OCI-LY7 (cell line): ENCODE data around the gene BRCA1. TPM values are rescaled to one million over a fixed set of nuclear protein-coding genes. Genes with fewer than 3 reads are reported as not detected.
A peak's percentile ranks its signal among the peaks of the same experiment; 100 is the strongest.

Source experiments
- BruUV-seq: library from RNA; stranded (reverse); fragments of 400-500 nt; replicated peaks from 2 replicates; lab custom pipeline; 2021; lab: Mats Ljungman, UMichigan
- CTCF ChIA-PET: fragments of 300-600 bp; sonication (Branson Sonifier 250); formaldehyde crosslinking; loops from one replicate; lab custom pipeline; 2022; ENCODE audit warnings: antibody characterized with exemption; ENCODE audit not compliant: unreplicated experiment; lab: Charles Lee
- POLR2A ChIA-PET: fragments of 300-600 bp; sonication (Branson Sonifier 250); formaldehyde crosslinking; loops from one replicate; lab custom pipeline; 2022; ENCODE audit warnings: antibody characterized with exemption; lab: Charles Lee
- DNase-seq: peaks from one replicate; pipeline ENCODE4 v3.0.0-alpha.2; 2015; ENCODE audit warnings: low spot score
- H2AFZ ChIP-seq: fragments of 200-600 bp; sonication (generic), shearing (Covaris generic); 2 replicates; pipeline ENCODE4 v1.6.1; 2014; ENCODE audit warnings: mild to moderate bottlenecking, antibody characterized with exemption, low read length, moderate library complexity
- H3K27ac ChIP-seq: fragments of 200-600 bp; sonication (generic); 2 replicates; pipeline ENCODE4 v1.5.1; 2014; ENCODE audit warnings: mixed run types, low read depth, mild to moderate bottlenecking, moderate library complexity, low read length, inconsistent platforms; ENCODE audit not compliant: poor library complexity, severe bottlenecking
- H3K36me3 ChIP-seq: fragments of 200-600 bp; sonication (generic); 2 replicates; pipeline ENCODE4 v1.6.1; 2014; ENCODE audit warnings: mild to moderate bottlenecking, antibody characterized with exemption, low read length, moderate library complexity, mixed read lengths; ENCODE audit not compliant: insufficient read depth
- H3K4me1 ChIP-seq: fragments of 200-600 bp; sonication (generic); 2 replicates; pipeline ENCODE4 v1.5.1; 2014; ENCODE audit warnings: mild to moderate bottlenecking, low read length; ENCODE audit not compliant: insufficient read depth, poor library complexity, severe bottlenecking
- H3K4me2 ChIP-seq: fragments of 200-600 bp; sonication (generic); 2 replicates; pipeline ENCODE4 v1.6.1; 2014; ENCODE audit warnings: mild to moderate bottlenecking, low read length
- H3K4me3 ChIP-seq: fragments of 200-600 bp; sonication (generic); 2 replicates; pipeline ENCODE4 v1.5.1; 2014; ENCODE audit warnings: mild to moderate bottlenecking, low read depth, low read length; ENCODE audit not compliant: poor library complexity, severe bottlenecking
- H3K79me2 ChIP-seq: fragments of 200-600 bp; sonication (generic); 2 replicates; pipeline ENCODE4 v1.6.1; 2016; ENCODE audit warnings: low read depth, mild to moderate bottlenecking, low read length, moderate library complexity, mixed read lengths; ENCODE audit not compliant: insufficient read depth
- H3K9me2 ChIP-seq: fragments of 200-600 bp; sonication (generic); 2 replicates; pipeline ENCODE4 v1.6.1; 2016; ENCODE audit warnings: mild to moderate bottlenecking, low read length, mixed read lengths; ENCODE audit not compliant: insufficient read depth
- H3K9me3 ChIP-seq: fragments of 200-600 bp; sonication (generic); 2 replicates; pipeline ENCODE4 v1.6.1; 2014; ENCODE audit warnings: mild to moderate bottlenecking, mixed run types, low read length, mixed read lengths
- H4K20me1 ChIP-seq: fragments of 200-600 bp; sonication (generic); 2 replicates; pipeline ENCODE4 v1.6.1; 2014; ENCODE audit warnings: mild to moderate bottlenecking, antibody characterized with exemption, low read length, moderate library complexity, mixed read lengths; ENCODE audit not compliant: insufficient read depth
- CTCF ChIP-seq: fragments of 200-600 bp; sonication (generic); conservative IDR thresholded peaks from 2 replicates; pipeline ENCODE4 v1.5.1; 2014; ENCODE audit warnings: mild to moderate bottlenecking, antibody characterized with exemption, low read length, moderate library complexity, mixed read lengths
- EZH2phosphoT487 ChIP-seq: fragments of 200-600 bp; sonication (generic); IDR thresholded peaks from 2 replicates; pipeline ENCODE4 v1.6.1; 2018; ENCODE audit warnings: low read depth, borderline replicate concordance, mild to moderate bottlenecking, mixed run types, antibody characterized with exemption, low read length, moderate library complexity, mixed read lengths
- intact Hi-C: fragments of 100-400 bp; cut with micrococcal nuclease; formaldehyde crosslinking; loops from one replicate; pipeline ENCODE4 v1.10.0; 2022; ENCODE audit not compliant: unreplicated experiment
- total RNA-seq, 2 experiments: library from RNA; depleted of rRNA in 1 of 2; stranded (reverse); fragments of >200 nt in 1 of 2; shearing (Covaris generic) in 1 of 2; gene quantifications; 2 replicates each; pipeline ENCODE4 v1.2.3, GENCODE V29; 2014 to 2022

BRCA1 gene
- total RNA-seq, 2 experiments from 2014 or later, result 112 to 135 TPM

GRCh38 chr17:42999003-42999525, 126.1 kb downstream of the BRCA1 start:
- no peaks in the 10 kb centered on the region for H3K9me3 ChIP-seq
- intact Hi-C loops, result loop anchor here (5.0 kb wide), 2 partner anchors 62 to 167 kb away; partner anchors contain the start of gene PSME3
- BruUV-seq, result no TSS peak
- H4K20me1 ChIP-seq, result peaks cover 14% of the 10 kb centered on the region; the same call in 1 of the 2 replicates
- no peaks in the 10 kb centered on the region for H3K9me2 ChIP-seq
- H3K79me2 ChIP-seq, result peaks cover 30% of the 10 kb centered on the region
- CTCF ChIA-PET, result no interaction called here
- peak overlapping the region; percentile 88 for H3K4me2 ChIP-seq
- H3K4me3 ChIP-seq, result peak overlapping the region; percentile 95
- H3K36me3 ChIP-seq, result peaks cover 69% of the 10 kb centered on the region
- peaks cover 20% of the 10 kb centered on the region for H3K4me1 ChIP-seq
- peak overlapping the region; percentile 63 for H3K27ac ChIP-seq
- POLR2A ChIA-PET, result interaction anchor here (0.6 to 2.1 kb wide), 6 partner anchors 9 to 526 kb away, joined by 3 to 21 read pairs (median 3); partner anchors contain the start of gene PSME3
- no peak for DNase-seq
- no peak for TF ChIP-seq EZH2phosphoT487
- no peak for TF ChIP-seq CTCF
- H2AFZ ChIP-seq, result no peak overlapping the region

GRCh38 chr17:42997984-42998938, 126.9 kb downstream of the BRCA1 start, which contains the start of gene RPL27:
RPL27 (plus strand) TSS chr17:42998419; CDS start chr17:42998751, 332 bp downstream.
- Histone ChIP-seq H4K20me1 (peaks cover 14% of the 10 kb centered on the region; the same call in 1 of the 2 replicates), H3K36me3 (peaks cover 67% of the 10 kb centered on the region), H3K9me3 (no peaks in the 10 kb centered on the region), H3K79me2 (peaks cover 30% of the 10 kb centered on the region), H3K4me2 (peak within 1 kb of the TSS; percentile 88), H2AFZ (peak within 1 kb of the TSS; percentile 86), H3K27ac (peak within 1 kb of the TSS; percentile 63), H3K4me1 (peaks cover 20% of the 10 kb centered on the region), H3K4me3 (peak within 1 kb of the TSS; percentile 95), H3K9me2 (no peaks in the 10 kb centered on the region)
- TSS peak; percentile 90 for BruUV-seq
- CTCF ChIA-PET, result interaction anchor here (1.0 to 1.5 kb wide), 4 partner anchors 13 to 321 kb away, joined by 3 to 5 read pairs (median 4); no protein-coding TSS in a partner anchor
- POLR2A ChIA-PET, result interaction anchor here (0.5 to 2.1 kb wide), 13 partner anchors 10 to 316 kb away, joined by 3 to 21 read pairs (median 3); partner anchors contain the start of gene PSME3
- TF ChIP-seq CTCF (peak; percentile 93), EZH2phosphoT487 (no peak)
- peak; percentile 100 for DNase-seq
- intact Hi-C loops, result loop anchor here (1.0 to 5.0 kb wide), 4 partner anchors 13 to 166 kb away; partner anchors contain the start of genes PSME3, PTGES3L and RUNDC1
